T47D (cell line): ENCODE results near the gene XYLT2.
"Not testable (repeated sequence)": the region's sequence is repeated elsewhere in the genome, so short reads cannot be mapped to it uniquely, and the experiment has no call there.

Experiments used
- DNase-seq, 2 experiments: peaks; one replicate each; pipeline versions ENCODE4 v3.0.0 to v3.0.0-alpha.2; 2011 to 2012; ENCODE audit warnings: low read depth in 1 of 2, low spot score in 1 of 2
- JUND ChIP-seq: IDR thresholded peaks from 2 replicates; pipeline ENCODE4 v1.6.1; 2012; ENCODE audit warnings: low read depth
- in situ Hi-C: cut with HindIII; loops from 2 replicates; pipeline ENCODE4 v1.10.0; 2016; ENCODE audit warnings: low sequenced_read_pairs, low pct_unique_long_range_greater_than_20kb

The XYLT2 gene

DNA sequence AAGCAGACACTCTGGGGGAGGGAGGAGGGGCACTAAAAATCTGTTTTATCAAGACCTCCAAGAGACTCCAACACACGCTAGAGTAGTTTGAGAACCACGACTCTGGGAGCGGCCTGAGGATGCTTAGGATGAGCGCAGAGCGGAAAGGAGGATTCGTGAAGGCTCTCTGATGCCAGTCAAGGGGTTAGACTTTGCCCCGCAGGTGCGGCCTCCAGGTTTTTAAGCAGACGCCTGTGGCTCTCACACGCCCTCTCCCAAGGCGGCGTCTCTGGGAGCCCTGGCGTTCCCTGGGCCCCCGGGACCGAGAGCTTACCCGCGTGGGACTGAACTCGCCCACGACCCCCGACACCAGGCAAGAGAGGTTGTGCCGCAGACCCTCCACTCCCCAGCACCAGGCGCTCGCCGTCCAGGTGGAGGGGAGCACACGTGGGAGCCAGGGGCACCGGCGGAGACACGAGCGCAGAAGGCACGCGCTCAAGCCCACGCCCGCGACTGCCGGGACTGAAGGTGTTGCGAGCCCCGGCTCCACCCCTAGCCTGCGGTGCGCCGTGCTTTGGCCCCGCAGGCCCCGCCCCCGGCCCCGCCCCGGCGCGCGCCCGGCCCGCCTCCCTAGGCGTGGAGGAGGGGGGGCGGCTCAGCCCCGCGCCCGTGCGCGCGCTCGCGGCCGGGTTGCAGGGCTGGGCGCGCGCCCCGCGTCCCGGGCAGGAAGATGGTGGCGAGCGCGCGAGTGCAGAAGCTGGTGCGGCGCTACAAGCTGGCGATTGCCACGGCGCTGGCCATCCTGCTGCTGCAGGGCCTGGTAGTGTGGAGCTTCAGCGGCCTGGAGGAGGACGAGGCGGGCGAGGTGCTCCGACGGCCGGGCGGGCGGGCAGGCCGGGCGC, at the start of gene XYLT2:
XYLT2 (plus strand) TSS at position 695 of the 881 bp plus-strand sequence; CDS start at position 710, 15 bp downstream.
- peak; percentile 96 for DNase-seq
- TF ChIP-seq JUND = no peak
- in situ Hi-C loops = no loop called here

DNA sequence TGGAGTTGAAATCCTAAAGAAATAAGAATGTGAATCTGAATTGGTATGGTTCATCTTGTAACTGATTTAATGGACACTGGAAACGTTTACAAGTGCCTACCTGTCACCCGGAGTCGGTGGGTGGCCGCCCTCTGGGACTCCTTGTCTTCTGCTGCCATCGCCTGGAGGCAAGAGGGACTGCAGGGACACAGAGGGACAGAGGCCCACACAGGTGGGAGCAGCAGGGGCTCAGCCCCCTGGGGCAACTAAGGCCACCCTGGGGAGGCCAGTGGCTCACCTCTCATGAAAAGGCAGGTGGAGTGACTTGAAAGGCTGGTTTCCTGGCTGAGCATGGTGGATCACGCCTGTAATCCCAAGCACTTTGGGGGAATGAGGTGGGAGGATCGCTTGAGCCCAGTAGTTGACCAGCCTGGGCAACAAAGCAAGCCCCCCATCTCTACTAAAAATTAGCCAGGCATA, 48.5 kb upstream of the XYLT2 start:
- TF ChIP-seq JUND = no peak
- in situ Hi-C loops = no loop called here
- DNase-seq = peak; percentile 63 to 88

DNA sequence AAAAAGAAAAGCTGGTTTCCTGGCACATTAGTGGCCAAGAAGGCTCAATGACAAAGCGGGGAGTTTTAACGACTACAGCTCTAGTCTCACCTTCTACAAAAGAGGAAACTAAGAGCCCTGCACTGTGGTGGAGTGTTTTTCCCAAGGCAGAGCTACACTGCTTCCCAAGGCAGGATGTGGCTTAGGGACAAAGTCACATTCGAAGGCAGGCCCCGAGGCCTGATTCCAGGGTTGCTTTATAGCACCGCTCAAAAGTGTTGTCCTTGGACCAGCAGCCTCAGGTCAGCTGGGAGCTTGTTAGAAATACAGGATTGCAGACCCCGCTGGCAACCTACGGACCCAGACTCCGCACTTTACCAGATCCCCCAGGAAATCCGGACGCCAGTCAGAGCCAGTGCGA, 47.9 kb upstream of the XYLT2 start:
- DNase-seq = peak in 1 of 2 experiments; percentile 33
- in situ Hi-C loops = no loop called here

DNA sequence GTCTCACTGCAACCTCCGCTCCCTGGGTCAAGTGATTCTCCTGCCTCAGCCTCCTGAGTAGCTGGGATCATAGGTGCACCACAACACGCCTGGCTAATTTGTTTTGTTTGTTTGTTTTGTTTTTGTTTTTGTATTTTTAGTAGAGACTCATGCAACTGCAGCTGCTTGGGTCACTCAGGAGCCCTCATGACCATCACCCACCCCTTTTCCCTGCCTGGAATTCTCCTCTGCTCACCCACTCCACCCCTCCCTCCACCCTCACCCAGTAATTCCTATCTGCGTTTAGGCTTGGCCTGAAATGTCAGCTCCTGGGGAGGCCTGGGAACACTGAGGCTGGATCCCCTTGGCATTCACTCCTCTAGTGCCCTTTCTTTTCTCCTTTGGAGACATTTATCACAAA, 46.1 kb upstream of the XYLT2 start:
- no peak for TF ChIP-seq JUND
- no peak for DNase-seq
- in situ Hi-C loops = no loop called here

More for the DNA sequence above, 47.9 kb upstream of the XYLT2 start:
- no peak for TF ChIP-seq JUND

DNA sequence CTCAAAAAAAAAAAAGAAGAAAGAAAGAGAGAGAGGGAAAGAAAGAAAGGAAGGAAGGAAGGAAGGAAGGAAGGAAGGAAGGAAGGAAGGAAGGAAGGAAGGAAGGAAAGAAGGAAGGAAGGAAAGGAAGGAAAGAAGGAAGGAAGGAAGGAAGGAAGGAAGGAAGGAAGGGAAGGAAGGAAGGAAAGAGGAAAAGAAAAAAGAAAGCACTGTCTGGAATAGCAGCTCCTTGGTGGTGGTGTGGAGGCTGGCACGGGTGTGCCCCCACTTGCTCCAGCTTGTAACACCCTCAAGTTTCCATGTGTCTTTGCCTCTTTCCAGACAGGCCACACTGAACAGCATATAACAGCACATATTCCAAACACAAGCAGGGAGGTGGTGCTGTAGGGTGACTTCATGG, 45.1 kb upstream of the XYLT2 start:
- in situ Hi-C loops, DNase-seq: not testable (repeated sequence)

DNA sequence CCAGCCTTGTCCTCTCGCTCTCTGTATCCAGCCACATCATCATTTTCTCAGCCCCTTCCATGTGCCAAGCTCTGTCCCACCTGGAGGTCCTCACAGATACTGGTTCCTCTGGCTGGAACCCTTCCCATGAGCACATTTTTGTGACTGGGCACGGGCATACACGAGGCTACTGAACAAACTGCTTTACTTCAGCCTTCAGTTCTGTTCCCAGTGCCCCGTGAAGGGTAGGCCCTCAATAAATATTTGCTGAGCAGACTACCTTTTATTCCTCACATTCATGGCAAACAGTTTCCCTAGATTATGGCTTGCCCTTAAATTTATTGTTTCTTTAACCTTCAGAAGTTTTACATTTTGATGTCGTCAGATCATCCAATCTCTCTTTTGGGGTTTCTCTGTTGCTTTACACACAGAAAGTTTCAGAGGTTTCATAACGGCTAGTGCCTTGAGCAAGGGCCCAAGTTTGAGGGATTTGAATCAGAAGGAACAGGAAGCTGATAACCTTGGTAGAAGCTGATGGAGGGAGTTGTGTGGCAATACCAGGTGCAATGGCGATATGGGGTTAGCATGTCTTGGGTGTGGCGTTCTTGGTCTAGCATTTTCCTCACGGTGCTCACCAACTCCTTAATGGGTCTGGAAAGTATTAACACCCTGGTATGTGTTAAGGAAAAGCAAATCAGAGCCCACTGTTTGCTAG, 43.9 kb upstream of the XYLT2 start:
- no peak for TF ChIP-seq JUND
- in situ Hi-C loops = no loop called here
- DNase-seq = peak in 1 of 2 experiments; percentile 57

DNA sequence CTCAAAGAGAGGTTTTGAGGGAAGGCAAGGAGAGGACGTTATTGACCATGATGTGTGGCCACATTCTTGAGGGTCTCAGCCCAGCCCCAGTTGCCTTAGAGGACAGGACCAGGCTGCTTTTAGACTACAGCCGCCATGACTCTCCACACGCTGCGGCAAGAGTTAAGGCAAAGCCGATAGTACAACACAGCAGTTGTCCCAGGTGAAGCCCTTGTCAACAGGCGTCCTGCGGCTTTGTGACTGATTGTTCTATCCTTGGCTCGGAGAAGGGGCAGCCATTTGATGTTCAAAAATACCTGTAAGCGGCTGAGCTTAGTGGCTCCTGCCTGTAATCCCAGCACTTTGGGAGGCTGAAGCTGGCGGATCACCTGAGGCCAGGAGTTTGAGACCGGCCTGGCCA, 42.9 kb upstream of the XYLT2 start:
- no peak for TF ChIP-seq JUND

DNA sequence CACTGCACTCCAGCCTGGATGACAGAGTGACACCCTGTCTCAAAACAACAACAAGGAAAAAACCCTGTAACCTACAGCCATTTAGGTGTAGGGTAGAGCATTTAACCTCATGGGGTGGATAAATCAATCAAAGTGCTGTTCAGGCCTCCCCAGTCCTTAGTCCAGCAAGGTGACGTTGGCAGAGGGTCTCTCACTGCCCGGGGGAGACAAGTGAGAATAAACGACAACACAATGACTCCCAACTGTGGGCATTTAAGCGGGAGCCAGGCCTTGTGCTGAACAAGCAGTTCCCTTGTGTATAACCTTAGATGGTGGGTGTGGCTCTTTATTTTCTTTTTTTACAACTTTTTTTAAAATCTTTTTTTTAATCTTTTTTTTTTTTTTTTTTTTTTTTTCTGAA, 42.3 kb upstream of the XYLT2 start:
- in situ Hi-C loops = no loop called here
- TF ChIP-seq JUND = no peak
- no peak for DNase-seq

More for the DNA sequence above, 42.9 kb upstream of the XYLT2 start:
- in situ Hi-C loops = no loop called here
- DNase-seq = no peak

DNA sequence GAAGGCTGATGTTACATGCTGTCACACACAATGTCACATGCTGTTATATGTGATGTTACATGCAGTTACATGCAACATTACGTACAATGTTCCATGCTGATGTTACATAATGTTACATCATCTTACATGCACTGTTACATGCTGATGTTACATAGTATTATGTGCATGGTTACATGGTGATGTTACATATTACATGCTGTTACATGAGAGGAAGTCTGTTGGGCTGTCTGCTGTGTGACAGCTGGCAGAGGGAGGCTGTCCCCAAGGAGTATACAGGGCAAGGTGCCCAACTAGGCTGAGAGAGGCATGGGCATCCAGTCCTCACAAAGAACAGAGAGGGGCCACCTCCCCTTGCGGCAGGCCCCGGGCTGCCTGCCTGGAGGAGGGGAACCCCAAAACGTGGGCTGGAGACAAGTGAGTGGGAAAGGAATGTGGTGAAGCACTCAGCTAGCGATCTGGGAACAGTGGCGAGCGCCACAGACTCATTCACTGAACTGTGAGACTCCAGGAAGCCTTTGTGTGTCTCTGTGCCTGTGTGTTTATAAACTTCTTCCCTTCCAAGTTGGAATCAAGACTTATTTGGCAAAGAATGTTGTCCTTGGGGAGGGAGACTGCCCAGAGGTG, 41.0 kb upstream of the XYLT2 start:
- in situ Hi-C loops = no loop called here
- no peak for TF ChIP-seq JUND
- no peak for DNase-seq

DNA sequence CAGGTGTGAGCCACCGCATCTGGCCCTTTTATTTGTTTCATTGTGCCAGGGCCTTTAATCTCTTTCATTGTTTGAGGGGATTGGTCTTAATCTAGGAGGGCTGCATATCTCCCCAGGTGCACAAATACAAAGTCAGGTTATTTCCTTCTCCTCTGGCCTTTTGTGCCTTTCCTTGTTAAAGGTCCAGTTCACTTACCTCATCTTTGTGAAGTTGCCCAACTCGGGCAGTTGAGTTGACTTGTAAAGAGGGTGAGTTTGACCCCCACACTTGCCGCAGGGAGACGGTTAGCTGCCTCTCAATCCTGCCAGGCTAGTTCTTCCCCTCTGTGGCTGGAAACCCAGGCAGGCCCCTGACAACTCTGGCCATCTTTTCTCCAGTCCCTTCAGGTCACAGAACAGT, 38.3 kb upstream of the XYLT2 start:
- no peak for TF ChIP-seq JUND
- in situ Hi-C loops = no loop called here
- DNase-seq = peak in 1 of 2 experiments; percentile 98

DNA sequence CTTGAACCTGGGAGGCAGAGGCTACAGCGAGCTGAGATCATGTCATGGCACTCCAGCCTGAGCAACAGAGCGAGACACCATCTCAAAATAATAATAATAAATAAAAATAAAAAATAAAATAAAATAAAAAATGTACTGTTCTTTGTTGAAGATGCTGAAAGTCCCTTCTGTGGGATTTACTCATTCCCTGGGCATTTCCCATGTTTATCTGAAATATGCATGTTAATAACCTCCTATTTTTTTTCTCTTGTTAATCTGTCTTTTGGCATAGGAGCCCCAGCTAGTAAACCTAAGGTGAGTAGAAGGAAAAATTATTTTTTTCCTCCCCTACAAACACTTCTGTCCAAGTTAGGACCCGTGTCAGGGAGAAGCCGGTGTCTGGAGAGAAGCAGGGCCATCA, 37.3 kb upstream of the XYLT2 start:
- in situ Hi-C loops = no loop called here
- TF ChIP-seq JUND = no peak
- no peak for DNase-seq

DNA sequence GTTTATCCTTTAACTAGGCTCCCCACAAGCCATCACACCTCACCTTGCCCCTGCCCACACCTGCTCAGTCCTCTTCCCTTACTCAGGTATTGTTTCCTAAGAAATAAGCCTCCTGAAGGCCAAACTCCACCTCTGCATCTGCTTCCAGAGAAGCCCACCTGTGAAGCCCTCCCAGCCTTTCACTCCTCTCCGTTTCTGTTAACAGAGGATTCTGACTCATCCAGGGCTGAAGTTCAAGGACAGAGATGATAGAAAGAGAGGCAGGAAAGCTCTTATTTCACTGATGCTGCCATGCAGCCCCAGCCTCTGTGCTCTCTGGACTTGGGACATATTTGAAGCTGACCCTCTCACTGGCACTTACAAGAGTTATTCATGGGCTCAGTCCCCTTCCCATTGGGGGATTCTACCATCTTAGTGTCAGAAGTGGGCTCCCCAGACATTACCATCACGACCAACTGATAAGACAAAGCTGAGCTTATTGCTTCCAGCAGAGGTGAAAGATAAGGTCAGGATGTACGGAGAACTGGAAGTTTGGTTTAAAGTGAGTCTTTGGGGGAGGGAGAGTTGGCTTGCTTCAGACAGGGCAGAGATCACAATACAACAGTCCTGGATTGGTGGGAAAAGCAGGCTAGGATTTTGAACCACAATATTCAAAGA, 35.3 kb upstream of the XYLT2 start:
- TF ChIP-seq JUND = no peak
- DNase-seq = no peak
- in situ Hi-C loops = no loop called here
